BJ (cell line): ENCODE results near the gene SEMA6D. TPM values are rescaled to one million over a fixed set of nuclear protein-coding genes. Genes with fewer than 3 reads are reported as not detected.

Experiments used
- CTCF ChIA-PET: fragments of 350-600 bp; formaldehyde crosslinking; extraction: SDS; loops from one replicate; lab custom pipeline; 2021; ENCODE audit warnings: antibody characterized with exemption, inconsistent platforms; lab: Yijun Ruan, JAX
- POLR2A ChIA-PET: fragments of 300-600 bp; sonication (Branson Sonifier 250); formaldehyde crosslinking; extraction: SDS; loops from one replicate; lab custom pipeline; 2021; ENCODE audit warnings: antibody characterized with exemption; lab: Charles Lee
- DNase-seq: peaks from one replicate; pipeline ENCODE4 v3.0.0-alpha.2; 2011; ENCODE audit warnings: low read depth
- H3K27me3 ChIP-seq: 2 replicates; pipeline ENCODE4 v1.6.0; 2011; ENCODE audit warnings: low read length; ENCODE audit not compliant: control insufficient read depth, insufficient read depth
- H3K36me3 ChIP-seq: 2 replicates; pipeline ENCODE4 v1.5.1; 2011; ENCODE audit warnings: low read length; ENCODE audit not compliant: control insufficient read depth, insufficient read depth
- H3K4me3 ChIP-seq: 2 replicates; pipeline ENCODE4 v1.5.1; 2011; ENCODE audit warnings: low read depth, mild to moderate bottlenecking, control low read depth, low read length
- polyA minus RNA-seq: library from RNA; depleted of rRNA, polyadenylated mRNA; stranded (reverse); fragments of >200 nt; gene quantifications from 2 replicates; pipeline ENCODE4 v1.2.3, GENCODE V29; 2011; rRNA and poly(A)+ RNA removed
- polyA plus RNA-seq: library from polyadenylated mRNA; depleted of rRNA; stranded (reverse); fragments of >200 nt; gene quantifications from 2 replicates; pipeline ENCODE4 v1.2.3, GENCODE V29; 2011; rRNA removed
- TF ChIP-seq, protein P1 (sequence below): IDR thresholded peaks from 2 replicates; pipeline ENCODE4 v1.5.1; 2011; ENCODE audit warnings: low read depth, mild to moderate bottlenecking, control low read depth, inconsistent platforms, low read length, moderate library complexity; ENCODE audit not compliant: insufficient read depth

SEMA6D gene, protein sequence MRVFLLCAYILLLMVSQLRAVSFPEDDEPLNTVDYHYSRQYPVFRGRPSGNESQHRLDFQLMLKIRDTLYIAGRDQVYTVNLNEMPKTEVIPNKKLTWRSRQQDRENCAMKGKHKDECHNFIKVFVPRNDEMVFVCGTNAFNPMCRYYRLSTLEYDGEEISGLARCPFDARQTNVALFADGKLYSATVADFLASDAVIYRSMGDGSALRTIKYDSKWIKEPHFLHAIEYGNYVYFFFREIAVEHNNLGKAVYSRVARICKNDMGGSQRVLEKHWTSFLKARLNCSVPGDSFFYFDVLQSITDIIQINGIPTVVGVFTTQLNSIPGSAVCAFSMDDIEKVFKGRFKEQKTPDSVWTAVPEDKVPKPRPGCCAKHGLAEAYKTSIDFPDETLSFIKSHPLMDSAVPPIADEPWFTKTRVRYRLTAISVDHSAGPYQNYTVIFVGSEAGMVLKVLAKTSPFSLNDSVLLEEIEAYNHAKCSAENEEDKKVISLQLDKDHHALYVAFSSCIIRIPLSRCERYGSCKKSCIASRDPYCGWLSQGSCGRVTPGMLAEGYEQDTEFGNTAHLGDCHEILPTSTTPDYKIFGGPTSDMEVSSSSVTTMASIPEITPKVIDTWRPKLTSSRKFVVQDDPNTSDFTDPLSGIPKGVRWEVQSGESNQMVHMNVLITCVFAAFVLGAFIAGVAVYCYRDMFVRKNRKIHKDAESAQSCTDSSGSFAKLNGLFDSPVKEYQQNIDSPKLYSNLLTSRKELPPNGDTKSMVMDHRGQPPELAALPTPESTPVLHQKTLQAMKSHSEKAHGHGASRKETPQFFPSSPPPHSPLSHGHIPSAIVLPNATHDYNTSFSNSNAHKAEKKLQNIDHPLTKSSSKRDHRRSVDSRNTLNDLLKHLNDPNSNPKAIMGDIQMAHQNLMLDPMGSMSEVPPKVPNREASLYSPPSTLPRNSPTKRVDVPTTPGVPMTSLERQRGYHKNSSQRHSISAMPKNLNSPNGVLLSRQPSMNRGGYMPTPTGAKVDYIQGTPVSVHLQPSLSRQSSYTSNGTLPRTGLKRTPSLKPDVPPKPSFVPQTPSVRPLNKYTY
- polyA plus RNA-seq = 1.1 and 2.1 TPM in 2 replicates
- 0.98 and 1.5 TPM in 2 replicates for polyA minus RNA-seq

DNA sequence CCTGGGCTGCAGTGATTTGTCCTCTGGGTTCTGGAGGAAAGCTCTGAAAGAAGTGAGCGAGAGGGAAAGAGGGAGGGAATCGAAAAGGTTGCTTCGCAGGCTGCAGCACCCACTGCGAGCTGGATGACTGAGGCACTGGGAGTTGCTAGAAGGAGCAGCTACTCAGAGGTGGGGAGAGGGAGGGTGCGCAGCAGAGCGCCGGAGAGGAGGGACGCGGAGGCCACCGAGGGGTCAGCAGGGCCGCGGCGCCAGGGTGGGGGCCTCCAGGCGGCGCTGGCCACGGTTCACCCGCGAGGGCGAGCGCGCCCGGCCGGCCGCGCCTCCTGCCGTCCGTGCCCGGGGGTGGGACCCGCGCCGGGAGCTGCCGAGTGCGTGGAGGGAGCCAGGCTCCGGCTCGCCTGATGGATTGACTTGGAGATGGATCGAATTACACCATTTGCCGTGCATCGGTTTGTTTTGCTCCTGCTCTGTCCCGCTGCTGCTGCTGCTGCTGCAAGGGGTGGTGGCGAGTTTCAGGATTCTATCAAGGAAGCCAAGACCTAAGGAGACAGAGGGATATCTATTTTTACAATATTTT is at the start of gene SEMA6D:
TSS of gene SEMA6D (plus strand) at position 470 of the 577 bp plus-strand sequence. CDS start 42,294 bp downstream, outside the sequence.
- POLR2A ChIA-PET = interaction anchor here (0.6 kb wide), 1 partner anchor 613 kb away, joined by 4 read pairs; no protein-coding TSS in a partner anchor
- DNase-seq = peak; percentile 27
- CTCF ChIA-PET = interaction anchor here (0.9 to 1.9 kb wide), 9 partner anchors 8 to 521 kb away, joined by 3 to 7 read pairs (median 4); no protein-coding TSS in a partner anchor
- TF ChIP-seq, protein P1, sequence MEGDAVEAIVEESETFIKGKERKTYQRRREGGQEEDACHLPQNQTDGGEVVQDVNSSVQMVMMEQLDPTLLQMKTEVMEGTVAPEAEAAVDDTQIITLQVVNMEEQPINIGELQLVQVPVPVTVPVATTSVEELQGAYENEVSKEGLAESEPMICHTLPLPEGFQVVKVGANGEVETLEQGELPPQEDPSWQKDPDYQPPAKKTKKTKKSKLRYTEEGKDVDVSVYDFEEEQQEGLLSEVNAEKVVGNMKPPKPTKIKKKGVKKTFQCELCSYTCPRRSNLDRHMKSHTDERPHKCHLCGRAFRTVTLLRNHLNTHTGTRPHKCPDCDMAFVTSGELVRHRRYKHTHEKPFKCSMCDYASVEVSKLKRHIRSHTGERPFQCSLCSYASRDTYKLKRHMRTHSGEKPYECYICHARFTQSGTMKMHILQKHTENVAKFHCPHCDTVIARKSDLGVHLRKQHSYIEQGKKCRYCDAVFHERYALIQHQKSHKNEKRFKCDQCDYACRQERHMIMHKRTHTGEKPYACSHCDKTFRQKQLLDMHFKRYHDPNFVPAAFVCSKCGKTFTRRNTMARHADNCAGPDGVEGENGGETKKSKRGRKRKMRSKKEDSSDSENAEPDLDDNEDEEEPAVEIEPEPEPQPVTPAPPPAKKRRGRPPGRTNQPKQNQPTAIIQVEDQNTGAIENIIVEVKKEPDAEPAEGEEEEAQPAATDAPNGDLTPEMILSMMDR = peak; percentile 27
- Histone ChIP-seq H3K4me3 (peak within 1 kb of the TSS; percentile 41), H3K27me3 (peaks cover 13% of the 10 kb centered on the region), H3K36me3 (no peaks in the 10 kb centered on the region)

DNA sequence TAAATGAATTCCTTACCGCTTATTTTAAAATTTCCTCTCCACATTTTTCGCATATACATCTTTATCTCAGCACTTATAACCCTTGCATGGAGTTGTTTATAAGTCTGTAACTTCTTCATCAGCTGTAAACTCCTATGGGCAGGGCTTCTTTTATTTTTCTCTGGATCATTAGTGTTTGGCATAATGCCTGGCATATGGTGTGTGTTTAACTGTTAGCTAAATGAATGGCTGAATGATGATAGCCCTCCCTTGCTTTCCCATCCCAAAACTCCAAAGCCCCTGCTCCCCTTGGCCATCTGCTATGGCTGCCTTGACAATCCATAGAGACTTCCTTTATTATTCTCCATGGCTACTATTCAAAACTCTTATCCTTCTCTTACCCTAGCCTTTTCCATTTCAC is 48.1 kb upstream of the SEMA6D start:
- ChIA-PET POLR2A (no interaction called here), CTCF (no interaction called here)
- no peaks in the 10 kb centered on the region for H3K36me3 ChIP-seq
- DNase-seq = no peak
- H3K27me3 ChIP-seq = no peaks in the 10 kb centered on the region
- TF ChIP-seq, protein P1 = no peak
- no peak overlapping the region for H3K4me3 ChIP-seq

DNA sequence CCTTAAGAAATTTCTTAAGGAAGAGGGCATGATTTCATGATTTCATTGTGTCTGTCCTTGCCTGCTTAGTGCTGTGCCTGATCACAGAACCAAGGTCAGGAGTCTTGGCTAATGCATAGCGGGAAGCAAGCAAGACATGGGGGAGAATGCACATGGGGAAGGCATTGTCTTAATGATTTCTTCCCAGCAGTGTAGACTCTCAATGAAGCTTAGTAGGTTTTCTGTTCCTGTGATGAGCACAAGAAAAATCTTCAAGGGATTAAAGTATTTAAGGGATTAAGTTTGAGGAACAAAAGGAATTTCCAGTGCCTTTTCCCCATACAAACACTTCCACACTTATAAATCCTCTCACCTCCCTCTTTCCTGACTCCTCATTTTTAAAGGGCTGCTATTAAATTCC is 46.9 kb upstream of the SEMA6D start:
- DNase-seq = no peak
- no peaks in the 10 kb centered on the region for H3K36me3 ChIP-seq
- ChIA-PET POLR2A (no interaction called here), CTCF (no interaction called here)
- TF ChIP-seq, protein P1 = no peak
- H3K4me3 ChIP-seq = no peak overlapping the region
- H3K27me3 ChIP-seq = no peaks in the 10 kb centered on the region

DNA sequence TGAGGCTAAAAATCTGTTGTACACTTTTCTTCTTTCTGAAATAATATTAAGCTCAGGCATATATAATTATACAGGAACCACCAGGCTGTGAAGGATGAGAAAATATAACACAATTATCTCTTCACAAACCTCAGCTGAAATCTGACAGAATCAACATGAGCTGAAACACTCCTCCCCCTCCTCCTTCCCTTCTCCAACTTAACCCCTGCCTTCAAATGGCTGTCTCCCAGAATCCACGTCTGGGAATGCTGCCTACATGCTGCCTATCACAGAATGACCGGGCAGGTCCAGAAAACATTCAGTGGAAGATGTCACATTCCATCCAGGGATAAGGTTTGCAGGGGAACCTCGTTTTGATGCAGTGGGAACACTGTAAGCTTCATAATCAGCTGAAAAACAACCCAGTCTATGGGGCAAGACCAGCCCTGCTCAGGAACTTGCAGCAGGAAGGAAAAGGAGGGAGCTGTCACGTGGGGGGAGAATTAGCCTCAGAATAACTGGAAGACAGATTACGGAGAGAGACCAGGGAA is 44.0 kb upstream of the SEMA6D start:
- TF ChIP-seq, protein P1 = no peak
- ChIA-PET POLR2A (no interaction called here), CTCF (no interaction called here)
- no peak for DNase-seq
- Histone ChIP-seq H3K36me3 (no peaks in the 10 kb centered on the region), H3K27me3 (no peaks in the 10 kb centered on the region), H3K4me3 (no peak overlapping the region)
